Subcutaneous adipose tissue (tissue), 4 donors: Measurements from ENCODE around the gene COQ8A. TPM values are rescaled to one million over a fixed set of nuclear protein-coding genes. Genes with fewer than 3 reads are reported as not detected.

ENCODE experiments used
- CTCF ChIP-seq: fragments of 450-650 bp; IDR thresholded peaks from one replicate; pipeline ENCODE4 v1.5.1; 2016; ENCODE audit warnings: low read depth, mild to moderate bottlenecking, control low read depth, antibody characterized with exemption, moderate library complexity
- total RNA-seq, 4 donors: library from RNA; depleted of rRNA; stranded (reverse); fragments of >200 nt; gene quantifications; one replicate each; pipeline ENCODE4 v1.1.0, GENCODE V29; 2016

COQ8A gene
- total RNA-seq, 4 donors from 2014 or later = 119 to 506 (median 227) TPM

DNA sequence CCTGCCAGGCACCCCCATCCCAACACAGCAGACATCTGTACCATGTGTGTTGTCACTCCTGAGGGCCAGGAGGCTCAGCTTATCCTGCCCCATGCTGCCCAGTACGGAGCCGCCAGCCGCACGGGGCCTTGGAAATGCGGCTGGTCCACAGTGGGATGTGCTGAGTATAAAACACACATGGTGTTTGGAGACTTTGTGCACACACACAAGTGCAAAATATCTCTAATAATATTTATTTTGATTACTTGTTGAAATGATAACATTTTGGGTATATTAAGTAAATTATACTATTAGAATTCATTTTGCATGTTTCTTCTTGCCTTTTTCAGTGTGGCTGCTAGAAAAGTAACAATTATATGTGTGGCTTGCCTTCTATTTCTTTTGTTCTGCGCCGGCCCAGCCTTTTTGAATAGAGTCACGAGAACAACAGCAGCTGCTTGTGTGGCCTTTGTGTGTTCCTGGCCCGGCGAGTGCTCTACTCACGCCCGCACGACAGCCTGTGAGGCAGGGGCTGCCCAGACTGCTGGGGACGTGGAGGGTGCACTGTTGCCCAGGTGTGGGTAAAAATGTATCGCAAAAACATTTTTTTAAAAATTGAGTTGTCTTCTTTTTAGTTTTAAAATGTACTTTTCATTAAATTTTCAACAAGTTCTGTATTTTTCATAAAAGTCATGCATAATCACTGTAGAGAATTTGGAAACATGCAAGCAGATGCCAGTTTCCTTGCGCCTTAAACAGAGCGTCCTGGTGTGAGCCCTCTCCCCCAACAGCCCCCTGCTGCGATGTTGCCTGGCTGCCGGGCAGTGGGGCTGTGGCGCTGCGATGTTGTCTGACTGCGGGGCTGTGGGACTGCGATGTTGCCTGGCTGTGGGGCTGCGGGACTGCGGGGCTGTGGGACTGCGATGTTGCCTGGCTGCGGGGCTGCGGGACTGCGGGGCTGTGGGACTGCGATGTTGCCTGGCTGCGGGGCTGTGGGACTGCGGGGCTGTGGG lies 35.5 kb downstream of the COQ8A start:
- no peak for TF ChIP-seq CTCF

- TF ChIP-seq CTCF = no peak
Measured at GRCh38 chr1:226976276-226976977, 36.3 kb downstream of the COQ8A start.

DNA sequence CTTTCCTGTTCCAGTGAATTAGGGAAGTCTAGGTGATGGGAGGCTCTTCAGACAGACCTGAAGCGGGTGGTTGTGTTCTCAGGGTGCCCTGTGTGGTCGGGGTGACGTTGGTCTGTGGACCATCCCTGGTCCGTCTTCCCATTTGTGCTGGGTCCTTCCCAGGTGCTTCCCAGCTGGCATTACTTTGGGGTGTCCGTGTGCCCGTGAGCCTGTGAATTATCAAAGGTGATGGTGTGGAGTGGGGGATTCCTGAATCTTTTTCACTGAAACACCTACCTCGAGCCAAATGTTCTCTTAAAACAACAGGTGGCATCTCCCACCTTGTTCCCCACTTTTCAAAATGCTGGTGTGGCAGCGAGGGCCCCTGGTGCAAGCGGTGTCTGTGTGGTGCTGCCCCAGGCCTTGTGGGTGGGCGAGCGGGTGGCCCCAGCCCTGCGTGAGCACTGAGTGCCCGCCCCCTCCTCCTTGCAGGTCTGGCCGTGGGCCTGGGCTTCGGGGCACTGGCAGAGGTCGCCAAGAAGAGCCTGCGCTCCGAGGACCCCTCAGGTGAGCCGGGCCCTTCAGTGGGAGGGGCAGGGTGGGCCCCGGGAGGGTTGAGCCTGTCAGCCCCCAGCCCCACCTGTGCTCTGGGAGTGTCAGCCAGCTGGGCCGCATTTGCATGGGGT lies 37.0 kb downstream of the COQ8A start:
- TF ChIP-seq CTCF = no peak

- TF ChIP-seq CTCF = no peak
Measured at GRCh38 chr1:226977643-226978431, 37.7 kb downstream of the COQ8A start.

DNA sequence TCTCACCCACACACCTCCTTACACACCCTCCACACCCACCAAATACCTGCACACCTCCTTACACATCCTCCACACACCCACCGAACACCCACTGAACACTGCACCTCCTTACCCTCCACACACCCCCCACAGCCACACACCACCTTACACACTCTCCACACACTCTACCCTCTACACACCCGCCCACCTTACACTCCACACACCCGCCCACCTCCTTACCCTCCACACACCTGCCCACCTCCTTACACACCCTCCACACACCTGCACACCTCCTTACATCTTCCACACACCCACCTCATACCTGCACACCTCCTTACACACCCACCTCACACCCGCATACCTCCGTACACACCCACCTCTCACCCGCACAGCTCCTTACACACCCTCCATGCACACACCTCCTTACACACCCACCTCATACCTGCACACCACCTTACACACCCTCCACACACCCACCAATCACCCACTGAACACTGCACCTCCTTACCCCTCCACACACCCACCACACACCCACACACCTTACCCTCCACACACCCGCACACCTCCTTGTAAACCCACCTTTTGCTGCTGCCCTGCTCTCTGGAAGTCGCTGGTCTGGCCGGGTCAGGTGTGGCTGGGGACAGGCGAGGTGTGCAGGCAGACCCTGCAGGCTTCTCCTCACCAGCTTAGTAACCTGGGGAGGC lies 38.5 kb downstream of the COQ8A start:
- no peak for TF ChIP-seq CTCF

- TF ChIP-seq CTCF = no peak
Measured at GRCh38 chr1:226979115-226979516, 39.0 kb downstream of the COQ8A start.
